Colonic mucosa (tissue), 4 donors: ENCODE data around the gene CMIP. TPM values are rescaled to one million over a fixed set of nuclear protein-coding genes. Genes with fewer than 3 reads are reported as not detected.

ENCODE experiments used
- DNase-seq: peaks from one replicate; pipeline ENCODE4 v3.0.0-alpha.2; 2020
- H3K27ac ChIP-seq: fragments of 200-600 bp; one replicate; pipeline ENCODE4 v1.8.0; 2021
- H3K27me3 ChIP-seq: fragments of 200-600 bp; one replicate; pipeline ENCODE4 v1.8.0; 2021
- H3K36me3 ChIP-seq: fragments of 200-600 bp; one replicate; pipeline ENCODE4 v1.8.0; 2021
- H3K4me1 ChIP-seq: fragments of 200-600 bp; one replicate; pipeline ENCODE4 v1.8.0; 2021; ENCODE audit warnings: mild to moderate bottlenecking
- H3K4me3 ChIP-seq: fragments of 200-600 bp; one replicate; pipeline ENCODE4 v1.8.0; 2021
- H3K9ac ChIP-seq, 2 donors: one replicate each; pipeline ENCODE4 v1.7.0; 2013; ENCODE audit warnings: control low read depth in 2 of 2, low read depth in 2 of 2, low read length in 2 of 2
- H3K9me3 ChIP-seq: fragments of 200-600 bp; one replicate; pipeline ENCODE4 v1.8.0; 2021
- CTCF ChIP-seq: fragments of 200-600 bp; IDR thresholded peaks from one replicate; pipeline ENCODE4 v1.8.0; 2022; ENCODE audit warnings: antibody characterized with exemption, mild to moderate bottlenecking
- intact Hi-C: fragments of 100-400 bp; cut with DNase I; formaldehyde crosslinking; loops from one replicate; pipeline ENCODE4 v1.14.1; 2022
- total RNA-seq, 2 donors: library from RNA; stranded (reverse); fragmentation: NEBNext Ultra II Directional in 1 of 2; extraction: Animal tissue kit (Norgen Biotek cat#: 25700) in 1 of 2; gene quantifications; one replicate each; pipeline ENCODE4 v1.2.1, GENCODE V29; 2021
- donor health status: healthy.
- donor health status: DM: no; HTN: no; CAD: no.
- donor health status: DM: no; HTN: no; CAD: no.

The CMIP gene
- total RNA-seq, 2 donors from 2014 or later: 83.4 to 107 TPM

DNA sequence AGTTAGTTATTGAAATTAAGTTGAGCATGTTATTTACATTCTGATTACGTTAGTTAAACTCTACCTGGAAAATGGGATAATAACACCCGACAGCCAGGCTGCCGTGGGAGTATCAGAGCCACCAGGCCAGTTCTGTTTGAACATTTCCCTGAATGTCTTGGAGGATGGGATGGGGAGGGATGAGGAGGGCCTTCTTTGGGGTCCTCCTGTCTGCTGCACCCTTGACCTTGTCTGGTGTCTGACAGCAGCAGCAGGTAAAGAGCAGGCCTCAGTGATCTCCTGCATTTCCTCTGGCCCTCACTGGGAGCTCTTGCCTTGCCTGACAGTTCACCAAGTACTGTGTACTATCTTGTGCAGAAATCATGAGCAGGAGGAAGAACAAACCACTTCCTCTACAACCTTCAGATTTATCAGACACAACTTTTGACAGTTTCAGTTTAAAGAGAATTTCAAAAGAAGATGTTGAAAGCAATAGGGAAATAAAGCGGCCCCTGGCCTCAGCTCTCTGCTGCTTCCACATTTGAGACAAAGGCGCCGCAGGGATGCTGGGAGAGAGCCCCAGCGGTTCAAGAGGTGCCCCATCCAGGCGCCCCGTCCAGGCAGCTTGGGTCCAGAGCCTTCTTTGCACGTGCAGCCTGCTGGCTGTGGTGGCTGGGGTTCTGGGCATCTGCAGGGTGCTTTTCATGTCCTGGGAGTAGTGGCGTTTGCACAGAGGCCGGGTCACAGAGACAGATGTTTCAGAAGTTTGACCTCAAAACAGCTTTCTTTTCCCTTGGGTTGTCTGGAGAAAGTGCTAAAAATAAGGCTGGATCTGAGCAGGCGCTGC lies 25.3 kb downstream of the CMIP start:
- Histone ChIP-seq H3K36me3 (no peaks in the 10 kb centered on the region), H3K27ac (peak overlapping the region; percentile 3), H3K4me3 (no peak overlapping the region), H3K9me3 (no peaks in the 10 kb centered on the region), H3K4me1 (no peaks in the 10 kb centered on the region), H3K27me3 (no peaks in the 10 kb centered on the region), H3K9ac (no peak overlapping the region)
- DNase-seq: no peak
- no peak for TF ChIP-seq CTCF
- intact Hi-C loops: no loop called here

DNA sequence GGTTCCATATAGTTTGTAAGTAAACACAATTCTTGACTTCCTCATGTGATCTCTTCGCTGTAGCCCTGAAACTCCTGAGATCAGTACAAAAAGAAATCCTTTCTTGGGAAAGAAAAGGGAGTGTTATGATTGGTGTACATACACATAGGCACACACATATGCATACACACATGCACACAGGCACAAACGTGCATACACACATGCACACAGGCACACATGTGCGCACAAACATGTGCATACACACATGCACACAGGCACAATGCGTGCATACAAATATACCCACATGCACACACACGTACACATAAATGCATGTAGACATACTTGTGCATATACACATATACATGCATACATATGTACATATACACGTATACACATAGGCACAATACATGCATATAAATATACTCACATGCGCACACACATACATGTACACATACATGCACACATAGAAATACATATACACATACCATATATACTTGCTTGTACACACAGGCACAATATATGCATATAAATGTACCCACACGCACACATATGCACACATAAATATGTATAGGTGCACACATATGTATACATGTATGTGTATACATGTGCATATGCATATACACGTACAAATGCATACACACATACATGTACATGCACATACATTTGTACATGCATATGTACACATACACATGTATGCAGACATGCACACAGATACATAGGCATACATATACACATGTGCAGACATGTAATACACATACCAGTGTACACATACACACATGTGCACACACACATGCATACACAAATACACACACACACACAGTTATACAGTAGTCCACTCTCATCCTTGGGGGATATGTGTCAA lies 26.4 kb downstream of the CMIP start:
- Histone ChIP-seq H3K27me3 (no peaks in the 10 kb centered on the region), H3K9me3 (no peaks in the 10 kb centered on the region), H3K27ac (no peak overlapping the region), H3K9ac (no peak overlapping the region), H3K4me1 (no peaks in the 10 kb centered on the region), H3K4me3 (no peak overlapping the region), H3K36me3 (no peaks in the 10 kb centered on the region)
- TF ChIP-seq CTCF: no peak
- DNase-seq: no peak
- intact Hi-C loops: no loop called here

GRCh38 chr16:81471882-81472281 lies 27.3 kb downstream of the CMIP start:
- H3K4me3 ChIP-seq: no peak overlapping the region
- no peak for DNase-seq
- intact Hi-C loops: no loop called here
- no peaks in the 10 kb centered on the region for H3K27me3 ChIP-seq
- no peak overlapping the region for H3K27ac ChIP-seq
- no peaks in the 10 kb centered on the region for H3K9me3 ChIP-seq
- no peak for TF ChIP-seq CTCF
- H3K9ac ChIP-seq: peak overlapping the region in 1 of 2 donors; percentile 6
- H3K36me3 ChIP-seq: no peaks in the 10 kb centered on the region
- H3K4me1 ChIP-seq: no peaks in the 10 kb centered on the region

DNA sequence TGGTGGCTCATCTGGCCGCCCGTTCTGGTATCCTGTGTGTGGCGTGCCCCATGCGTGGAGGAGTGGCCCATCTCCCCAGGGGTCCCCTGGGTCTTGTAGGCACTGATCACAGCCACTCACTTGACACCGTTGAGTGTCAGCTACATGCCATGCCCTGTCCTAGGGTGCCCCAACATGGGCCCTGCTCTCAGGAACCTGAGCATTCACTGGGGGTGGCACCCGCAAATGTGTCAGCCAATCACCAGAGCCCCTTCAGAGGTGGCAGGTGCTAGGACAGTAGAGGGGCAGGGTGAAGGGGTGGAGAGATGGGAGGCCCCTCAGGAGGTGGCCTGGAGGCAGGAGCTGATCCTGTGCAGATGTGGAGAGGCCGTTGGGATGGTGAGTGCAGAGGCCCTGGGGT lies 27.8 kb downstream of the CMIP start:
- Histone ChIP-seq H3K36me3 (no peaks in the 10 kb centered on the region), H3K4me3 (no peak overlapping the region), H3K9me3 (no peaks in the 10 kb centered on the region), H3K9ac (peak overlapping the region in 1 of 2 donors; percentile 10), H3K27ac (no peak overlapping the region), H3K4me1 (no peaks in the 10 kb centered on the region), H3K27me3 (no peaks in the 10 kb centered on the region)
- intact Hi-C loops: no loop called here
- no peak for TF ChIP-seq CTCF
- no peak for DNase-seq

GRCh38 chr16:81473066-81473488 lies 28.5 kb downstream of the CMIP start:
- no peaks in the 10 kb centered on the region for H3K4me1 ChIP-seq
- H3K36me3 ChIP-seq: no peaks in the 10 kb centered on the region
- intact Hi-C loops: no loop called here
- no peak for TF ChIP-seq CTCF
- H3K4me3 ChIP-seq: no peak overlapping the region
- no peak overlapping the region for H3K9ac ChIP-seq
- H3K27ac ChIP-seq: no peak overlapping the region
- no peaks in the 10 kb centered on the region for H3K9me3 ChIP-seq
- no peaks in the 10 kb centered on the region for H3K27me3 ChIP-seq
- no peak for DNase-seq
